BLaER1 (cell line): Measurements from ENCODE around the gene SETD3.
A peak's percentile ranks its signal among the peaks of the same experiment; 100 is the strongest.

Experiments used
- H3K27ac ChIP-seq: shearing (Covaris generic); formaldehyde crosslinking; 2 replicates; pipeline ENCODE4 v1.8.1; 2022
- H3K27me3 ChIP-seq: shearing (Covaris generic); formaldehyde crosslinking; 2 replicates; pipeline ENCODE4 v1.8.1; 2022
- H3K36me3 ChIP-seq: shearing (Covaris generic); formaldehyde crosslinking; 2 replicates; pipeline ENCODE4 v1.8.1; 2022
- H3K4me1 ChIP-seq: shearing (Covaris generic); formaldehyde crosslinking; 2 replicates; pipeline ENCODE4 v1.8.1; 2022
- H3K4me2 ChIP-seq: shearing (Covaris generic); formaldehyde crosslinking; 2 replicates; pipeline ENCODE4 v1.8.1; 2022
- H3K4me3 ChIP-seq: shearing (Covaris generic); formaldehyde crosslinking; 2 replicates; pipeline ENCODE4 v1.8.1; 2022
- H3K9ac ChIP-seq: shearing (Covaris generic); formaldehyde crosslinking; 2 replicates; pipeline ENCODE4 v1.8.1; 2022
- H3K9me3 ChIP-seq: shearing (Covaris generic); formaldehyde crosslinking; 2 replicates; pipeline ENCODE4 v1.8.1; 2022
- H4K20me1 ChIP-seq: shearing (Covaris generic); formaldehyde crosslinking; 2 replicates; pipeline ENCODE4 v1.8.1; 2022
- Cebpa-rat ChIP-seq: shearing (Covaris generic); IDR thresholded peaks from 2 replicates; pipeline ENCODE4 v1.8.1; 2022

SETD3 gene

GRCh38 chr14:99479906-99480869 lies at the start of gene SETD3:
SETD3 (minus strand) TSS chr14:99480859; CDS start chr14:99465805, 15,054 bp downstream.
- Histone ChIP-seq H3K9me3 (no peaks in the 10 kb centered on the region), H4K20me1 (peaks cover 93% of the 10 kb centered on the region), H3K36me3 (no peaks in the 10 kb centered on the region), H3K27ac (peak within 1 kb of the TSS; percentile 93), H3K4me2 (peak within 1 kb of the TSS; percentile 95), H3K4me3 (peak within 1 kb of the TSS; percentile 91), H3K9ac (peak within 1 kb of the TSS; percentile 91), H3K4me1 (peaks cover 39% of the 10 kb centered on the region), H3K27me3 (no peaks in the 10 kb centered on the region)
- TF ChIP-seq Cebpa-rat: no peak

- Histone ChIP-seq H3K4me3 (no peak overlapping the region), H3K36me3 (peaks cover 9% of the 10 kb centered on the region; the same call in 1 of the 2 replicates), H4K20me1 (peaks cover 95% of the 10 kb centered on the region), H3K9me3 (no peaks in the 10 kb centered on the region), H3K27ac (no peak overlapping the region), H3K9ac (no peak overlapping the region), H3K27me3 (no peaks in the 10 kb centered on the region), H3K4me1 (peaks cover 66% of the 10 kb centered on the region), H3K4me2 (no peak overlapping the region)
- TF ChIP-seq Cebpa-rat: no peak
Measured at GRCh38 chr14:99529899-99530298, 49.2 kb upstream of the SETD3 start.

- Histone ChIP-seq H3K4me1 (peaks cover 56% of the 10 kb centered on the region), H3K4me2 (peak overlapping the region; percentile 36), H3K27ac (0 out of 2 replicates have a peak overlapping the region, but pooled peaks have one; percentile 4)
Measured at GRCh38 chr14:99527427-99528076, 46.9 kb upstream of the SETD3 start.

DNA sequence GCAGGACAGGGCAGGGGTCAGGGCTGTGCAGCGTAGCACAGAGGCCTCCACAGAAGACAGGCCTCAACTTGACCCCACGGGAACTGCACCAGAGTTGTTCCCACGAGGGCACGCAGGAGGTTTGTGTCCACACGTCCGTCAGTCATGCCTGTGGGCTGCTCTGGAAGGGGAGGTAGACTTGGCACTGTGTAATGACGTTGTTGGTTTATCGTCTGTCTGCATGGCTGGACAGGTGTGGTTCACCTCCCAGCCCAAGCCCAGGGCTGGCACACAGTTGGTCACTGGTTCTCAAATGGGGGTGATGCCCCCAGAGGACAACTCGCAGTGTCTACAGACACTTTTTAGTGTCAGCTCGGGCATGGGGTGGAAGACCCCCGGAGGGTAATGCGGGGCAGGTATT lies 46.4 kb upstream of the SETD3 start:
- Histone ChIP-seq H3K9me3 (no peaks in the 10 kb centered on the region), H4K20me1 (peaks cover 90% of the 10 kb centered on the region), H3K27ac (peak overlapping the region; percentile 45; the same call in 1 of the 2 replicates), H3K27me3 (no peaks in the 10 kb centered on the region), H3K4me1 (peaks cover 50% of the 10 kb centered on the region), H3K9ac (no peak overlapping the region), H3K36me3 (0 out of 2 replicates have a peak, but pooled peaks cover 1% of the 10 kb centered on the region), H3K4me2 (peak overlapping the region; percentile 36), H3K4me3 (no peak overlapping the region)
- no peak for TF ChIP-seq Cebpa-rat

More at GRCh38 chr14:99527427-99528076, 46.9 kb upstream of the SETD3 start:
- no peak for TF ChIP-seq Cebpa-rat
- H4K20me1 ChIP-seq: peaks cover 90% of the 10 kb centered on the region
- H3K36me3 ChIP-seq: no peaks in the 10 kb centered on the region
- H3K9me3 ChIP-seq: no peaks in the 10 kb centered on the region
- H3K4me3 ChIP-seq: no peak overlapping the region
- H3K27me3 ChIP-seq: no peaks in the 10 kb centered on the region
- no peak overlapping the region for H3K9ac ChIP-seq

- Histone ChIP-seq H3K4me2 (no peak overlapping the region), H4K20me1 (peaks cover 93% of the 10 kb centered on the region), H3K4me1 (peaks cover 38% of the 10 kb centered on the region), H3K27ac (no peak overlapping the region), H3K4me3 (no peak overlapping the region), H3K9me3 (no peaks in the 10 kb centered on the region), H3K36me3 (peaks cover 14% of the 10 kb centered on the region; the same call in 1 of the 2 replicates), H3K27me3 (no peaks in the 10 kb centered on the region), H3K9ac (no peak overlapping the region)
- no peak for TF ChIP-seq Cebpa-rat
Measured at GRCh38 chr14:99525699-99526080, 45.0 kb upstream of the SETD3 start.

DNA sequence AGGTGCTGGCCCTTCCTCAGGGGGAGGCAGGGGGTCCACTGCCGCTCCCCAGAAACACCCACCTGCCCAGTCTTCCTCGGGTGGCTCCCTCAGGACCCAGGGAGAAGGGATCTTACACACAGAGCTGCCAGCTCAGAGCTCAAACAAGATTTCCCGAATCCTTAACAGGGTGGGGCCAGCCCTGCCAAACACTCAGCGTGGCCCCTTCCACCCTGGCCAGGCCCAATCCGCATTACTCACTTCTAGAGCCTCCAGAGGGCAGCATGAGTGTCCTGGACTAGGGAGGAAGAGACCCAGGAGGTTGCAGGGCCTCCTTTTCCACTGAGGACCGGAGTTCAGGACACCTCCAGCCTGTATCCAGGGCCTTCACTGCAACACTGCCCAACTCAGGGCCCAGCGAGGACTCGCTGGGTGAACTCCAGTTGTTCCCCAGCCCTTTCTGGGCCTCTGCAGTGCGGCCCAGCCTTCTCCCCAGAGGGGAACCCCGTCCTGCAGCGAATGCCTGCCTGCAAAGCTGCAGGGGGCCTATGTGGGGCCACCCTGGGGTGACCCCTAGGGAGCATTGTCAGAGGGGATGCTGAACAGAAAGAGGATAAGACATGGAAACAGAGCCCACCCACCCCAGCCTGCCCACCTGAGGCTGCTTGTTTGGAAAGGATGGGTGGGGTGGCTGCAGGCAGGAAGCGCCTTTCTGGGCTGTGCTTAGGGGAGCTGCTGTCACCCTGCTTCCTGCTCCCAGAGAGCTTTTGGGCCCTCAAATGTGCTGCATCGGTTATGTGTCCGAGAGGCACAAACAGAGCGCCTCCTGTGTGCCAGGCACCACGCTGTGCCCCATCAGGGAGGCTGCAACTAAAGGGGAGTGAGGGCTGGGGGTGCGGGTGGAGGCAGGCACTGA lies 44.4 kb upstream of the SETD3 start:
- Histone ChIP-seq H3K27ac (no peak overlapping the region), H3K36me3 (peaks cover 17% of the 10 kb centered on the region; the same call in 1 of the 2 replicates), H3K4me1 (peaks cover 32% of the 10 kb centered on the region), H3K4me3 (no peak overlapping the region), H3K4me2 (no peak overlapping the region), H3K9ac (no peak overlapping the region), H3K27me3 (no peaks in the 10 kb centered on the region), H4K20me1 (peaks cover 93% of the 10 kb centered on the region), H3K9me3 (no peaks in the 10 kb centered on the region)
- TF ChIP-seq Cebpa-rat: no peak

DNA sequence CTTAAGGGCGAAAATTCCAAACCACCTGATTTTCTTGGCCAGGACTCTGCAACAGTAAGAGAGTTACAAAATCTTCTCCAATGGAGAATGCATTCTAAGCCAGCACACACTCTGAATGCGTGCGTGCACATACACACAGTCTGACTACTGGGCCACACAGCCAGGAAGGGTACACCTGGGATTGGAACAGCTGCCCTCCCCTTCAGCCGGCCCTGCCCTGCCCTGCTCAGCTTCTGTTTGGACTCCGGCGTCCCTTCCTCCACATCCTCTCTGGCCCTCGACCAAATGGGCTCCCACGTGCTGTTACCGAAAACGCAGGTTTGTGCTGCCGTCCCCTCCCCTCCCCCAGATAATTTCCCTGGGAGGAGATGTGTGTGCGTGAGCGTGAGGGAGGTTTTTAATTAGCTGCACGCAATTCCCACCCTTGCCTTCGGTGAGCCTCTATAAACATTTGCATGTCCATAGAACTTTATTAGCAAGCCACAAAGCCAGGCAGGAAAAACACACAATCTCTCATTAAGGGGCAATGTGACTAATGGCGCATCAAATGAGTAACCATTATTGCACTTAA lies 43.5 kb upstream of the SETD3 start:
- Histone ChIP-seq H4K20me1 (peaks cover 93% of the 10 kb centered on the region), H3K4me1 (peaks cover 27% of the 10 kb centered on the region), H3K27me3 (no peaks in the 10 kb centered on the region), H3K4me2 (no peak overlapping the region), H3K27ac (no peak overlapping the region), H3K9me3 (no peaks in the 10 kb centered on the region), H3K36me3 (peaks cover 25% of the 10 kb centered on the region; the same call in 1 of the 2 replicates), H3K9ac (no peak overlapping the region), H3K4me3 (no peak overlapping the region)
- TF ChIP-seq Cebpa-rat: no peak

DNA sequence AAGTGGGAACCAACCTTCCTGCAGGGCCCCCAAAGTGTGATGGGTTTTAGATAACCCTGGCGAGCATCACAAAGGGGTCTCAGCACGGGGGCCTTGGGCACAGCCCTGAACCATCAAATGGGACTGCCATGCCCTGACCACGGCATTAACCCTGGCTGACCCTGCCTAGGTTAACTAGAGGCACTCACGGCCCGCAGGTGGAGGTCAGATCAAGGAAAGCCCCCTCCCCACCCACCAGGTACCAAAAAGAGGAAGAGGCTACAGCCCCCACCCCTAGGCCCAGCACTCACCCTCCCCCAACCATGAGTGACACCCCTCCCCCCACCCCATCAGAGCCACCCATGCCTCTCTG lies 43.0 kb upstream of the SETD3 start:
- no peaks in the 10 kb centered on the region for H3K27me3 ChIP-seq
- H3K4me3 ChIP-seq: no peak overlapping the region
- peaks cover 25% of the 10 kb centered on the region; the same call in 1 of the 2 replicates for H3K36me3 ChIP-seq
- no peak overlapping the region for H3K27ac ChIP-seq
- no peak for TF ChIP-seq Cebpa-rat
- no peak overlapping the region for H3K4me2 ChIP-seq
- H3K4me1 ChIP-seq: peaks cover 29% of the 10 kb centered on the region
- H3K9me3 ChIP-seq: no peaks in the 10 kb centered on the region
- H4K20me1 ChIP-seq: peaks cover 95% of the 10 kb centered on the region
- H3K9ac ChIP-seq: no peak overlapping the region
